SH-SY5Y (cell line): ENCODE results near the gene FNDC4.

Source experiments
- GATA2 ChIP-seq: IDR thresholded peaks from 2 replicates; pipeline ENCODE4 v1.6.1; 2011; ENCODE audit warnings: mild to moderate bottlenecking, low read depth, low read length
- GATA3 ChIP-seq: IDR thresholded peaks from 2 replicates; pipeline ENCODE4 v1.6.1; 2011; ENCODE audit warnings: low read depth, mild to moderate bottlenecking, low read length, moderate library complexity

- TF ChIP-seq GATA2 (no peak), GATA3 (no peak)
Observed at GRCh38 chr2:27509326-27509725, 14.3 kb upstream of the FNDC4 start.
